ENCODE measurements around the gene FOXA3. TPM values are rescaled to one million over a fixed set of nuclear protein-coding genes. Genes with fewer than 3 reads are reported as not detected.

Gene FOXA3
- total and polyA plus RNA-seq, 2 of the 4 experiments (the other 2 are of a cell fraction) = not detected

DNA sequence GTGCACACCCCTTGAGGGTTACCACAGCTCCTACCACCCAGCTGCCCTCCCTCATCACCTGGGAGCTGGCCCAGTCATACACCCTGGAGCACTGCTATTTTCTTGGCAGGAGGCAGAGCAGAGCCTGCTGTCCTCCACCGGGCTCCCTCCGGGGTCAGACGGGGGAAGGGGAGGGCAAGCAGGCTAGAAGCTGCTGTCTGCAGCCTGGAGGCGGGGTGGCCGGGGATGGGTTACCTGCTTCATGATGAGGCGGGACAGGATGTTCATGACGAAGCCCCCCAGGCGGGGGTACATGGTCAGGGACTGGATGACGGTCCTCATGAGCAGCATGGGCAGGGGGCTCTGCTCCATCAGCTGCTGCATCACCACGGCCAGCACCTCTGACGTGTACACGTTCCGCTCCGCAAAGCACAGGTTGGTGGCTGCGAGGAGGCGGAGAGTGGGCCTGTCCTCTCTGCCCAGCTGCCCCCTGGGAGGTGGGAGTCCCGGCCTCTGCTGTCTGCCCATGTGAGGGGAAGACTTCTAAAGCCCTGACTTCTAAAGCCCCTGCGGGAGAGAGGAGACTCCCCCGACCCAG, 46.3 kb upstream of the FOXA3 start:
- Histone ChIP-seq H3K4me2 (ENCODE audit: low read depth, low read length) (no peak overlapping the region), H3K79me1 (ENCODE audit: low read depth in 1 of 2, low read length in 2 of 2) (no peaks in the 10 kb centered on the region; a peak in 1 of 4 replicates), H2BK5ac (ENCODE audit: low read depth, low read length, poor library complexity, severe bottlenecking) (no peak overlapping the region), H2AK9ac (replicated peaks; ENCODE audit: low read depth, low read length, poor library complexity) (no peak overlapping the region), H2AFZ (replicated peaks; ENCODE audit: low read length, poor library complexity) (no peak overlapping the region), H4K20me1 (ENCODE audit: insufficient read depth, low read length) (peaks cover 9% of the 10 kb centered on the region), H2BK120ac (ENCODE audit: low read depth, low read length) (no peak overlapping the region), H2BK15ac (ENCODE audit: low read depth, low read length) (no peak overlapping the region), H2BK20ac (ENCODE audit: low read depth, low read length) (no peak overlapping the region), H3K18ac (ENCODE audit: low read depth, low read length) (no peak overlapping the region), H3K27me3 (ENCODE audit: control insufficient read depth, insufficient read depth, low read length) (no peaks in the 10 kb centered on the region), H4K5ac (ENCODE audit: low read depth, low read length) (no peak overlapping the region), H3K23ac (ENCODE audit: low read depth, low read length) (no peak overlapping the region), H3K27ac (ENCODE audit: insufficient read depth, low read length) (no peak overlapping the region), H4K91ac (ENCODE audit: insufficient read depth, low read depth, low read length) (no peak overlapping the region), H3K9me1 (ENCODE audit: insufficient read depth, low read length) (no peaks in the 10 kb centered on the region), H2AK5ac (ENCODE audit: low read depth, low read length) (no peak overlapping the region), H3K9me3 (ENCODE audit: control insufficient read depth, insufficient read depth, low read length) (no peaks in the 10 kb centered on the region), H3K9ac (ENCODE audit: low read depth, low read length) (no peak overlapping the region), H3K4me3 (ENCODE audit: insufficient read depth, low read depth, low read length) (no peak overlapping the region), H3K4ac (ENCODE audit: low read depth, low read length) (no peak overlapping the region), H3K56ac (ENCODE audit: extremely low read depth, insufficient read depth, low read length) (no peak overlapping the region), H3K36me3 (ENCODE audit: control insufficient read depth, insufficient read depth, low read length) (peaks cover 37% of the 10 kb centered on the region), H3K14ac (replicated peaks; ENCODE audit: low read depth, low read length) (no peak overlapping the region), H3K4me1 (ENCODE audit: control insufficient read depth, insufficient read depth, low read length) (no peaks in the 10 kb centered on the region), H4K8ac (ENCODE audit: low read depth in 2 of 2, low read length in 2 of 2) (no peak overlapping the region)
- in situ Hi-C loops (cut with MboI; ENCODE audit: low sequenced_read_pairs) = no loop called here
- no TSS peak for BruUV-seq (replicated peaks)
- intact Hi-C loops (cut with micrococcal nuclease) = no loop called here
- DNase-seq (no peak), ATAC-seq (ENCODE audit: low read depth) (no peak)
- dilution Hi-C loops (cut with HindIII; ENCODE audit: low sequenced_read_pairs, unreplicated experiment) = no loop called here
- POLR2A ChIA-PET (ENCODE audit: unreplicated experiment) = no interaction called here
- CTCF ChIA-PET = interaction anchor here (1.1 to 1.6 kb wide), 3 partner anchors 19 to 49 kb away, joined by 3 to 7 read pairs (median 4); partner anchors contain the start of gene SIX5
- 81% methylated on average over 14 of the region's 19 CpGs; no CpG with 5 or more reads in 1 of the 2 experiments for WGBS, 2 experiments (ENCODE audit: extremely low coverage in 2 of 2, insufficient read length in 1 of 2)
- TF ChIP-seq CEBPB (IDR thresholded peaks at IDR 0.05; ENCODE audit: low read depth, low read length) (no peak), POLR2A (IDR thresholded peaks at IDR 0.05; ENCODE audit: low read depth, low read length) (no peak), CTCF (conservative IDR thresholded peaks at IDR 0.05; ENCODE audit: low read depth, low read length) (no peak), NFE2L2 (IDR thresholded peaks at IDR 0.05; ENCODE audit: low read depth, low read length) (no peak), MAZ (IDR thresholded peaks at IDR 0.05; ENCODE audit: borderline replicate concordance, low read depth, low read length) (no peak), MXI1 (IDR thresholded peaks at IDR 0.05; ENCODE audit: borderline replicate concordance, low read depth, low read length) (no peak)

Data from IMR-90 (cell line).